Bronchial epithelial cell (primary cell): ENCODE results near the gene RPL34. TPM values are rescaled to one million over a fixed set of nuclear protein-coding genes. Genes with fewer than 3 reads are reported as not detected.
"Not testable (repeated sequence)": the region's sequence is repeated elsewhere in the genome, so short reads cannot be mapped to it uniquely, and the experiment has no call there.

Experiments used
- DNase-seq: peaks from one replicate; pipeline ENCODE4 v3.0.0-alpha.2; 2010; ENCODE audit warnings: low read depth
- FAIRE-seq: peaks from 2 replicates; lab custom pipeline; 2011; peaks lifted over from hg19 to GRCh38; lab: Jason Lieb, UNC
- H3K27me3 ChIP-seq: 2 replicates; pipeline ENCODE4 v1.5.1; 2011; ENCODE audit warnings: low read length; ENCODE audit not compliant: control insufficient read depth, insufficient read depth
- H3K36me3 ChIP-seq: 2 replicates; pipeline ENCODE4 v1.5.1; 2011; ENCODE audit warnings: low read length; ENCODE audit not compliant: control insufficient read depth, insufficient read depth
- H3K4me3 ChIP-seq: 2 replicates; pipeline ENCODE4 v1.5.1; 2011; ENCODE audit warnings: mild to moderate bottlenecking, low read depth, low read length, control low read depth
- total RNA-seq: library from RNA; depleted of rRNA; stranded (reverse); fragments of >200 nt; gene quantifications from 2 replicates; pipeline ENCODE4 v1.2.1, GENCODE V29; 2014
- TF ChIP-seq, protein P1 (sequence below): IDR thresholded peaks from 2 replicates; pipeline ENCODE4 v1.5.1; 2011; ENCODE audit warnings: mild to moderate bottlenecking, moderate library complexity, low read length, control low read depth, inconsistent platforms; ENCODE audit not compliant: insufficient read depth, severe bottlenecking

The RPL34 gene
- total RNA-seq, 1 donor from 2014 or later = 808 TPM

DNA sequence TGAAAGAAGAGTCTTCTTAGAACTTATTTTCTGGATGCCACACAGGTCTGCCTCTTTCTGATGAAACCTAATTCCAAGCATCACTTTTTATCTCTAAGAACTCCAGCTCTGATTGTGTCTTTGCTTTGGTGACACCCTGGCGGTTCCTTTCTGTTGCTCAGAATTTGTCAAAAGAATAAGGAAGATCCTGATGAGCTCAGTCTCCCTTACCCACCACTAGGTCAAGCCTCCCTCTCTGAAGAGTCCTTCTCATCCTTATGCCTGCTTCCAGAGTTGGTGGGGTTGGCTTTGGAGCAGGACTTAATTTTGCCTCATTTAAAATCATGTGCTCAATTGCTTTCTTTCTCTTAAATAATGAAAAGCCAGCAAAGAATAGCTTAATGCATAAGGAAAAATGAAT is 31.5 kb upstream of the RPL34 start:
- Histone ChIP-seq H3K36me3 (no peaks in the 10 kb centered on the region), H3K4me3 (no peak overlapping the region), H3K27me3 (no peaks in the 10 kb centered on the region)
- FAIRE-seq = no peak
- DNase-seq = no peak
- TF ChIP-seq, protein P1, sequence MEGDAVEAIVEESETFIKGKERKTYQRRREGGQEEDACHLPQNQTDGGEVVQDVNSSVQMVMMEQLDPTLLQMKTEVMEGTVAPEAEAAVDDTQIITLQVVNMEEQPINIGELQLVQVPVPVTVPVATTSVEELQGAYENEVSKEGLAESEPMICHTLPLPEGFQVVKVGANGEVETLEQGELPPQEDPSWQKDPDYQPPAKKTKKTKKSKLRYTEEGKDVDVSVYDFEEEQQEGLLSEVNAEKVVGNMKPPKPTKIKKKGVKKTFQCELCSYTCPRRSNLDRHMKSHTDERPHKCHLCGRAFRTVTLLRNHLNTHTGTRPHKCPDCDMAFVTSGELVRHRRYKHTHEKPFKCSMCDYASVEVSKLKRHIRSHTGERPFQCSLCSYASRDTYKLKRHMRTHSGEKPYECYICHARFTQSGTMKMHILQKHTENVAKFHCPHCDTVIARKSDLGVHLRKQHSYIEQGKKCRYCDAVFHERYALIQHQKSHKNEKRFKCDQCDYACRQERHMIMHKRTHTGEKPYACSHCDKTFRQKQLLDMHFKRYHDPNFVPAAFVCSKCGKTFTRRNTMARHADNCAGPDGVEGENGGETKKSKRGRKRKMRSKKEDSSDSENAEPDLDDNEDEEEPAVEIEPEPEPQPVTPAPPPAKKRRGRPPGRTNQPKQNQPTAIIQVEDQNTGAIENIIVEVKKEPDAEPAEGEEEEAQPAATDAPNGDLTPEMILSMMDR = no peak

GRCh38 chr4:108589961-108590360 is 30.4 kb upstream of the RPL34 start:
- no peak overlapping the region for H3K4me3 ChIP-seq
- TF ChIP-seq, protein P1 = no peak
- DNase-seq (no peak), FAIRE-seq (no peak)
- no peaks in the 10 kb centered on the region for H3K36me3 ChIP-seq
- no peaks in the 10 kb centered on the region for H3K27me3 ChIP-seq

- TF ChIP-seq, protein P1 = no peak
- no peak overlapping the region for H3K4me3 ChIP-seq
- FAIRE-seq = no peak
Measured at GRCh38 chr4:108590776-108591175, 29.6 kb upstream of the RPL34 start.

GRCh38 chr4:108592674-108592986 is 27.7 kb upstream of the RPL34 start:
- FAIRE-seq (no peak), DNase-seq (no peak)
- no peaks in the 10 kb centered on the region for H3K36me3 ChIP-seq
- no peaks in the 10 kb centered on the region for H3K27me3 ChIP-seq
- TF ChIP-seq, protein P1 = no peak
- H3K4me3 ChIP-seq = no peak overlapping the region

More at GRCh38 chr4:108590776-108591175, 29.6 kb upstream of the RPL34 start:
- H3K36me3 ChIP-seq = no peaks in the 10 kb centered on the region
- H3K27me3 ChIP-seq = no peaks in the 10 kb centered on the region
- no peak for DNase-seq

DNA sequence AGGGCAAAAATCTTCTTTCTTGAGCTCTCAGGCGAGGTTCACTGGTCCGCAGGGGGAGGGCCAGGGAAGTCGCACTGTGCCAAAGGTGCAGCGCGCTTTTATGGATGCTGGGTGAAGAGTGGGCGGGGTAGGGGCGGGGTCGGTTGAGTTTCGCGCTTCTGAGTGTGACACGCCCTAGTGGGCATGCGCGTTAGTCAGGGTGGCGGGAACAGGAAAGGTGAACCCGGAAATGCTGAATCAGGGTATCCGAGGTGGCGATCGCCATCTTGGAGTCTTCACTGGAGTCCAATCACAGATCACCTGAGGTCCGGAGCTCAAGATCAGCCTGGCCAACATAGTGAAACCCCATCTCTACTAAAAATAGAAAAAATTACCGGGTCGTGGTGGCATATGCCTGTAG is 26.1 kb upstream of the RPL34 start:
- not testable (repeated sequence) for H3K27me3 ChIP-seq, H3K36me3 ChIP-seq, H3K4me3 ChIP-seq, DNase-seq, FAIRE-seq

- Histone ChIP-seq H3K36me3 (no peaks in the 10 kb centered on the region), H3K4me3 (no peak overlapping the region), H3K27me3 (no peaks in the 10 kb centered on the region)
- DNase-seq (peak; percentile 37), FAIRE-seq (no peak)
- TF ChIP-seq, protein P1 = no peak
Measured at GRCh38 chr4:108596344-108596743, 24.0 kb upstream of the RPL34 start.

DNA sequence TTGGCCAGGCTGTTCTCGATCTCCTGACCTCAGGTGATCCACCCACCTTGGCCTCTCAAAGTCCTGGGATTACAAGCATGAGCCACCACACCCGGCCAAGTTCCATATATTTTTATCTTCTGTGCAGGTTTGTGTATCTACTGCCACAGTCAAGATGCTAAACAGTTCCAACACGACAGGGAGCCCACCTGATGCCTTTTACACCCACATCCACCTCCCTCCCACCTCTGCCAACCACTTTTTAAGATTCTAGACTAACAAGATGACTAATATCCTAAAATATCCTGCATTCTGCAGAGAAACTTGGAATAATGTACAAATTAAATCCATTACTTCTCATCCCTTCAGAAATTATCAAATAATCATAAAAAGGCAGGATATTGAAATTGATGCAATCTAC is 19.3 kb upstream of the RPL34 start:
- TF ChIP-seq, protein P1 = no peak
- H3K36me3 ChIP-seq = no peaks in the 10 kb centered on the region
- no peak overlapping the region for H3K4me3 ChIP-seq
- DNase-seq (no peak), FAIRE-seq (no peak)
- no peaks in the 10 kb centered on the region for H3K27me3 ChIP-seq
